ENCODE results near the gene NMD3.

Gene NMD3

DNA sequence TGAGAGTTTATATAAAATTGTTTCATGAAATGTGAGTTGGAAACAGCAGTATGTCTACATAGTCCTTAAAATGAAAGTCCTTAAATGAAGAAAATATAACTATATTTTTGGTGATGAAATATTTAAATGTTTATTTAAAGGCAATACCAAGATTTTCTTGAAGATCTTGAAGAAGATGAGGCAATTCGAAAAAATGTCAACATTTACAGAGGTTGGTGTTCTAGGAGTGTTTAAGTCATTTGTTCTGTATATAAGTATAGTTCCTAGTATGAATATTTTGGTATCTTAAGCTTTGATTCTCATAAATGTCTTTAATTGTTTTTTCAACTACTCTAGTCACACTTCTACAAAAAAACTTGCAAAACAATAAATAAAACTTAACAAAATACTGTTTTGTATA is 29.0 kb downstream of the NMD3 start:
- TF ChIP-seq, protein P1, sequence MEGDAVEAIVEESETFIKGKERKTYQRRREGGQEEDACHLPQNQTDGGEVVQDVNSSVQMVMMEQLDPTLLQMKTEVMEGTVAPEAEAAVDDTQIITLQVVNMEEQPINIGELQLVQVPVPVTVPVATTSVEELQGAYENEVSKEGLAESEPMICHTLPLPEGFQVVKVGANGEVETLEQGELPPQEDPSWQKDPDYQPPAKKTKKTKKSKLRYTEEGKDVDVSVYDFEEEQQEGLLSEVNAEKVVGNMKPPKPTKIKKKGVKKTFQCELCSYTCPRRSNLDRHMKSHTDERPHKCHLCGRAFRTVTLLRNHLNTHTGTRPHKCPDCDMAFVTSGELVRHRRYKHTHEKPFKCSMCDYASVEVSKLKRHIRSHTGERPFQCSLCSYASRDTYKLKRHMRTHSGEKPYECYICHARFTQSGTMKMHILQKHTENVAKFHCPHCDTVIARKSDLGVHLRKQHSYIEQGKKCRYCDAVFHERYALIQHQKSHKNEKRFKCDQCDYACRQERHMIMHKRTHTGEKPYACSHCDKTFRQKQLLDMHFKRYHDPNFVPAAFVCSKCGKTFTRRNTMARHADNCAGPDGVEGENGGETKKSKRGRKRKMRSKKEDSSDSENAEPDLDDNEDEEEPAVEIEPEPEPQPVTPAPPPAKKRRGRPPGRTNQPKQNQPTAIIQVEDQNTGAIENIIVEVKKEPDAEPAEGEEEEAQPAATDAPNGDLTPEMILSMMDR (IDR thresholded peaks at IDR 0.05), result no peak
- TF ChIP-seq ZFX (IDR thresholded peaks at IDR 0.05; ENCODE audit: borderline replicate concordance), result no peak
- H3K27ac ChIP-seq, result no peak overlapping the region

DNA sequence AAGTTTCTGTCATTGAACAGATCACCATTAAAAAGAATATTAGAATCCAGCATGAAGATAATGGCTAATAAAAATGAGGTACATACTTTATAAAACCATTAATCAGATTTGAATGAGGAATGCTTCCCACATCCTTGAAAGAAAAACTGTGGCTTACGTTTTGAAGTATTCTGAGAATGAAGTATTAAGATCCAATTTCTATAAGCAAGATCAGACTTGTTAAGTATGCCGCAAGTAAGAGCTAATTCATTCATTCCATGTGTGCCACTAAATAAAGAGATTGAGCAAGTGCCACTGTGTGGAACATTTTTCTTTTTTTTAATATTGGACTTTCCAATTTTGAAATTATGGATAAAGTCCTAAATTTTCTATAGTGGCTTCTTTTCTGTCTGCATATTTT is 30.6 kb downstream of the NMD3 start:
- TF ChIP-seq, protein P1 (IDR thresholded peaks at IDR 0.05), result no peak
- TF ChIP-seq ZFX (IDR thresholded peaks at IDR 0.05; ENCODE audit: borderline replicate concordance), result no peak
- H3K27ac ChIP-seq, result no peak overlapping the region

DNA sequence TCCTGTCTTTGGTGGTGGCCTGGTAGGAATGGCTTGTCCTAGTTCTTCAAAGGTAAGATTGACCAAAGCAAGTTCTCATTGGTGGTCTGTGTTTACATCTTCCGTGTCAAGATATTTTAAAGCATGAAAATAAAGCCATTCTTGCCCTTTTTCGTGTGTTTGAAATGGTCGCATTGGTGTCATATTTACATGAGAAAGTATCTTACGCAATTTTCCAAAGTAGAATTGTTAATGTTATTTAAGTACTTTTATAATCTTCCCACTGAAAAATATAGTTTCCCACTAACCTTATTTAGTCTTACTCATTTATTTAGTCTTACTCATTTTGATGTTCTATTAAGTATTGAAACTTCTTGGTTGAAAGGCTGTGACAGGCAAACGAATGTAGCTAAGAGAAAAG is 31.0 kb downstream of the NMD3 start:
- H3K27ac ChIP-seq, result no peak overlapping the region
- TF ChIP-seq ZFX (IDR thresholded peaks at IDR 0.05; ENCODE audit: borderline replicate concordance), result no peak
- TF ChIP-seq, protein P1 (IDR thresholded peaks at IDR 0.05), result no peak

DNA sequence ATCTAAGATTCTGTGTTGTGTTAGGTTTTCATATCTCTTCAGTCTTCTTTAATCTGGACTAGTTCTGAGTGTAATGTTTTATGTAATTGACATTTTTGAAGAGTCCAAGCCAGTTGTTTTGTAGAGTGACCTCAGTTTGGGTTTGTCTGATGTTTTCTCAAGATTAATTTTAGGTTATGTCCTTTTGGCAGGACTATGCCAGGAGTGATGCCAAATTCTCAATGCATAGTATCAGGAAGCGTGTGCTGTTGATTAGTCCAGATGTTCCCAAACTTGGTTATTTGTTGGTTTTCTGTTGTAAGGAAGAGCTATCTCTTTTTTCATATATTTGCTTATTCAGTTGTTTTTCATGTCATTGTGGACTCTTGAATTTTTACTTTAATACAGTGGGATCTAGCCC is 32.6 kb downstream of the NMD3 start:
- H3K27ac ChIP-seq, result no peak overlapping the region
- TF ChIP-seq, protein P1 (IDR thresholded peaks at IDR 0.05), result no peak
- no peak for TF ChIP-seq ZFX (IDR thresholded peaks at IDR 0.05; ENCODE audit: borderline replicate concordance)

DNA sequence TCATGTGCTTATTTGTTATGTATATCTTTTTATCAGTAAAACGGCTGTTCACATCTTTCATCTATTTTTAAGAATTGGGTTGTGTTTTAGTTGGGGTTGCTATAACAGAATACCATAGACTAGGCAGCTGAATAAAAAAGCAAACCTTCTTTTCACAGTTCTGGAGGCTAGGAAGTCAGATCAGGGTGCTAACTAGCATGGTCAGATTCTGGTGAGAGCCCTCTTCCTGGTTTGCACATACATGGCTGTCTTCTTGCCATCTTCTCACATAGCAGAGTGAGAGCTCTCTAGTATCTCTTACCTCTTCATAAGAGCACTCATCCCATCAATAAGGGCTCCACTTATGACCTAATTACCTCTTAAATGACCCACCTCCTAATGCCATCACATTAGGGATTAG is 33.8 kb downstream of the NMD3 start:
- no peak overlapping the region for H3K27ac ChIP-seq
- TF ChIP-seq ZFX (IDR thresholded peaks at IDR 0.05; ENCODE audit: borderline replicate concordance), result no peak
- TF ChIP-seq, protein P1 (IDR thresholded peaks at IDR 0.05), result no peak

DNA sequence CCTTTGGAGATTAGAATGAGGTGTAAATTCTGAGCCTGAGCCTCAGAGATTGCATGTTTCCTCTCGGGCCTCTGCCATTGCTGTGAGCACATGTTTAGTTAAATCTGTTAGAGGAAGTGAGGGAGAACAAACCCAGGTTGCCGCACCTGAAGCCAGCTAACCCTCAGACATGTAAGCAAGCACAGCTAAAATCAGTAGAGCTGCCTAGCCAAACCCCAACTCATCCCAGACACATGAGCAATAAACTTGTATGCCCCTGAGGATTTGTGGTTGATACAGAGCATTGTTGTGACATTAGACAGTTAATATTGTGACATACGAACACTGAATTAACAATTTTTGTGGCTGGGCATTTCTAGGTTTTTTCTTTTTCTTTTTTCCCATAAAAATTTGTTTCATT is 41.9 kb downstream of the NMD3 start:
- no peak for TF ChIP-seq ZFX (IDR thresholded peaks at IDR 0.05; ENCODE audit: borderline replicate concordance)
- TF ChIP-seq, protein P1 (IDR thresholded peaks at IDR 0.05), result no peak
- H3K27ac ChIP-seq, result no peak overlapping the region

DNA sequence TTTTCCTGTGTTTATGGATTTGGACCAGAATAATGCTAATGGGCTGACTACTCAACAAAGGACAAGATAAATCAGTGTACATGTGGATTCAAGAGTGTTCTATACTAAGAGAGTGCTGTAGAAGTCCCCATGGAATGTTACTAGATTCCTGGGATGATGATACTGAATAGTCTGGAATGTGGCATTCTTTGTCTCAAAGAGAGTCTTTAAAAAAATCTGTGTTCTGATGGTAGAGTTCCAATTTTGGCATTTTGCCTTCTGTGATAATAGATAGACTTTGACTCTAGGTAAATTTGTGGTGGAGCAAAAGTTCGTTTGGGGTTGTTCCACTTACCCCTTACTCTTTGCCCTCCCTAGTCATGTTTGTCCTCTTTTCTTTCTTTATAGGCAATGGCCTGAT is 43.7 kb downstream of the NMD3 start:
- H3K27ac ChIP-seq, result no peak overlapping the region
- TF ChIP-seq, protein P1 (IDR thresholded peaks at IDR 0.05), result no peak
- no peak for TF ChIP-seq ZFX (IDR thresholded peaks at IDR 0.05; ENCODE audit: borderline replicate concordance)

Measured in 22Rv1 (cell line).